GM21381 (cell line): ENCODE results near the gene FAH.

Source experiments
- ATAC-seq: cut with Tn5 transposase; IDR thresholded peaks from one replicate; pipeline ENCODE4 v1.9.1; 2021; ENCODE audit warnings: mild to moderate bottlenecking, moderate library complexity; ENCODE audit not compliant: unreplicated experiment

The FAH gene

DNA sequence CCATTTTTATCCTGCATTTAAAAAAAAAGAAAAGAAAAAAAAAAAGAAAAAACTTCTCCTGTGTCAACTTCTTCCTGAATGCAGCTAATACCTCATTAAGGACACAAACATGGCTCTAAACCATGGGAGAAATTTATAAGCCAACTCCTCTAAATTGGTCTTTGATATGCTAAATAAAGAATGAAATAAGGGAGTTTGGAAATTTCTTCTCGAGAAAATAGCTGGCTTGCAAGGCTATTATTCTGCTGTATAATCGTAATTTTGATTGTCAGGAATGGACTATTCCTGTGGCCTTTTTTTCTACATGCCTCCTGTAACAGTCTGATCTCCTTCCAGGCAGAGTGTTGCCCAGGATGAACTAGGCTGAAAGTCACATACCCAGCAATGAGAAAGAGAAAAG is 78.6 kb downstream of the FAH start:
- ATAC-seq = no peak

DNA sequence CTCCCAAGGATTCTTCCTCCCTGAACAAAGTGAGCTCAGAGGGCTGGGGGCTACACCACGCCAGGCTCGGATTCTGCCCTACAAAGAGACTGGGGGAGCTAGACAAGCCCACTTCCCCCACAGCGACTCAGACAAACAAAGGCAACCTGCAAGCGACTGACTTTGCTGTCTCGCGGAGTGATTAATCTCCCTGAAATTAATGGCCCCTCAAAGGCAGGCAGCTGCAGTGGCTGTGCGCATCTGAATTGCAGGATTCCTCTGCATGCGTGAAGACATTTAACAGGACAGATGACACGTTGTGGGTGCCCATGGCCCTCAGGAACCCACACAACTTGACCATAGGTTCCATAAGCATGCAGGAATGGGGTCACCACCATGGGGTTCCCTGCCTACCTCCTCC is 80.8 kb downstream of the FAH start:
- ATAC-seq = no peak

DNA sequence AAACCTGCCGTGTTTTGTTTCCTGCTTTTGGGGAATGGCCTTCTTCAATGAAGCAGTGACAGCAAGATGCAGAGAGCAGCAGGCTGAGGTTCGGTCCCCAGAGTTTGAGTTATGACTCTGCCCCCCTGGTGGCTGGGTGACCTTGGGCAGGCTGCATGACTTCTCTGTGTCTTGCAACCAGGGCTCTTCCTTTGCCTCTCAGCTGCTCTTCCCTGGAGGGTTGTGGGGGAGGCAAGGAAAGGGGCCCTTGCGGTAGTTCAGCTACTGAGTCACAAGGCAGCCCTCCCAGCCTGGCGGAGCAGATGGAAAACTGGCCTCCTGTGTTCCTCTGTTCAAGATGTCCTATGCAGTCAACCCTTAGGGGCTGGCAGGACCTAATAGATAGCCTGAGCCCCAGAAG is 82.1 kb downstream of the FAH start:
- ATAC-seq = no peak
